HepG2 (cell line): ENCODE data around the gene EIF5A. TPM values are rescaled to one million over a fixed set of nuclear protein-coding genes. Genes with fewer than 3 reads are reported as not detected.

Experiments used
- ATAC-seq: fragments of 200-7000 bp; cut with Tn5 transposase; 3 replicates; pipeline ENCODE4 v1.9.1; 2020; ENCODE audit warnings: mild to moderate bottlenecking, moderate library complexity
- BruUV-seq: library from RNA; stranded (reverse); fragments of 400-500 nt; replicated peaks from 2 replicates; lab custom pipeline; 2021; lab: Mats Ljungman, UMichigan
- CTCF ChIA-PET: fragments of 300-600 bp; formaldehyde crosslinking; extraction: SDS; loops from one replicate; lab custom pipeline; 2021; ENCODE audit warnings: low total read pairs, inconsistent platforms, low intra/inter-chr PET ratio; lab: Yijun Ruan, JAX
- POLR2A ChIA-PET: fragments of 350-600 bp; sonication (Branson Sonifier 250); formaldehyde crosslinking; loops from one replicate; lab custom pipeline; 2020; ENCODE audit warnings: antibody characterized with exemption, inconsistent platforms; lab: Yijun Ruan, JAX
- DNase-seq: peaks from one replicate; pipeline ENCODE4 v3.0.0-alpha.2; 2015; ENCODE audit warnings: low spot score
- FAIRE-seq: peaks from 3 replicates; lab custom pipeline; 2011; peaks lifted over from hg19 to GRCh38; lab: Jason Lieb, UNC
- H2AFZ ChIP-seq: one replicate; pipeline ENCODE4 v1.6.1; 2011; ENCODE audit warnings: low read length, inconsistent platforms
- H3K27ac ChIP-seq: fragments of 300-600 bp; 3 replicates; pipeline ENCODE4 v1.8.0; 2011; ENCODE audit warnings: mixed run types, mild to moderate bottlenecking, mixed read lengths, low read length, inconsistent platforms; ENCODE audit not compliant: insufficient read depth; ENCODE audit errors: extremely low read length
- H3K27me3 ChIP-seq, 2 experiments: fragments of 200-600 bp in 1 of 2; 2 replicates in 1 of 2; 3 replicates in 1 of 2; pipeline versions ENCODE4 v1.6.0 to v1.8.0; 2011; ENCODE audit warnings: low read length in 2 of 2, mild to moderate bottlenecking in 2 of 2, moderate library complexity in 2 of 2, inconsistent platforms in 1 of 2; ENCODE audit not compliant: insufficient read depth in 2 of 2, control insufficient read depth in 1 of 2
- H3K36me3 ChIP-seq, 2 experiments: fragments of 200-600 bp in 1 of 2; replicated peaks in 1 of 2; 2 replicates in 1 of 2; 3 replicates in 1 of 2; pipeline versions ENCODE4 v1.5.1 to v1.8.0; 2011; ENCODE audit warnings: low read length in 2 of 2, inconsistent platforms in 1 of 2; ENCODE audit not compliant: insufficient read depth in 2 of 2, control insufficient read depth in 1 of 2
- H3K4me1 ChIP-seq: 2 replicates; pipeline ENCODE4 v1.5.1; 2012; ENCODE audit warnings: low read length, inconsistent platforms; ENCODE audit not compliant: insufficient read depth
- H3K4me2 ChIP-seq: 2 replicates; pipeline ENCODE4 v1.6.0; 2011; ENCODE audit warnings: low read depth, low read length, inconsistent platforms
- H3K4me3 ChIP-seq, 3 experiments: fragments of 200-600 bp in 1 of 3; sonication (generic), shearing (Covaris generic) in 1 of 3; replicated peaks in 1 of 3; 2 replicates each; pipeline ENCODE4 v1.5.1; 2011 to 2016; ENCODE audit warnings: low read length in 3 of 3, inconsistent platforms in 2 of 3, low read depth in 2 of 3, mild to moderate bottlenecking in 2 of 3, control low read depth in 1 of 3, mixed read lengths in 1 of 3; ENCODE audit not compliant: insufficient read depth in 1 of 3
- H3K79me2 ChIP-seq: one replicate; pipeline ENCODE4 v1.6.1; 2011; ENCODE audit warnings: low read length, inconsistent platforms; ENCODE audit not compliant: insufficient read depth
- H3K9ac ChIP-seq: 2 replicates; pipeline ENCODE4 v1.6.0; 2011; ENCODE audit warnings: mild to moderate bottlenecking, low read depth, low read length, inconsistent platforms; ENCODE audit not compliant: insufficient read depth
- H3K9me3 ChIP-seq: 2 replicates; pipeline ENCODE4 v1.5.1; 2012; ENCODE audit warnings: mild to moderate bottlenecking, low read length
- H4K20me1 ChIP-seq: 2 replicates; pipeline ENCODE4 v1.6.0; 2011; ENCODE audit warnings: inconsistent platforms, mild to moderate bottlenecking, low read length, moderate library complexity; ENCODE audit not compliant: insufficient read depth
- BCL6 ChIP-seq: IDR thresholded peaks from 2 replicates; pipeline ENCODE4 v1.6.1; 2016; ENCODE audit warnings: missing genetic modification reagents, missing compliant biosample characterization
- CREM ChIP-seq, 2 experiments: sonication (generic) in 1 of 2; formaldehyde crosslinking in 1 of 2; IDR thresholded peaks; 2 replicates each; pipeline versions ENCODE4 v1.4.0 to v1.6.1; 2016 to 2020; ENCODE audit warnings: antibody characterized with exemption in 1 of 2, mild to moderate bottlenecking in 1 of 2, missing genetic modification reagents in 1 of 2
- DNMT3B ChIP-seq: conservative IDR thresholded peaks from 2 replicates; pipeline ENCODE4 v1.6.1; 2016; ENCODE audit warnings: missing biosample characterization, control low read depth
- ELF4 ChIP-seq: sonication (generic); formaldehyde crosslinking; IDR thresholded peaks from 2 replicates; pipeline ENCODE4 v1.5.0; 2020; ENCODE audit warnings: missing genetic modification reagents, mild to moderate bottlenecking, moderate library complexity, borderline replicate concordance
- GABPB1 ChIP-seq: IDR thresholded peaks from 2 replicates; pipeline ENCODE4 v1.6.1; 2016; ENCODE audit warnings: mild to moderate bottlenecking, missing genetic modification reagents, moderate library complexity, missing compliant biosample characterization
- GATAD1 ChIP-seq: IDR thresholded peaks from 2 replicates; pipeline ENCODE4 v1.6.1; 2016; ENCODE audit warnings: missing genetic modification reagents, missing compliant biosample characterization
- HNF1B ChIP-seq: sonication (generic); formaldehyde crosslinking; IDR thresholded peaks from 2 replicates; pipeline ENCODE4 v1.5.1; 2020; ENCODE audit warnings: mild to moderate bottlenecking, moderate library complexity, missing genetic modification reagents
- KDM2A ChIP-seq: sonication (generic); formaldehyde crosslinking; IDR thresholded peaks from 2 replicates; pipeline ENCODE4 v1.4.0; 2020; ENCODE audit warnings: low read depth, missing genetic modification reagents, borderline replicate concordance
- KDM5A ChIP-seq: fragments of 200-600 bp; sonication (generic); IDR thresholded peaks from 2 replicates; pipeline ENCODE4 v1.7.0; 2018; ENCODE audit warnings: antibody characterized with exemption, mild to moderate bottlenecking, low read length, borderline replicate concordance
- MED13 ChIP-seq: sonication (generic); formaldehyde crosslinking; IDR thresholded peaks from 2 replicates; pipeline ENCODE4 v1.5.0; 2020; ENCODE audit warnings: missing genetic modification reagents
- MEIS2 ChIP-seq: sonication (generic); formaldehyde crosslinking; IDR thresholded peaks from 2 replicates; pipeline ENCODE4 v1.9.0; 2021; ENCODE audit warnings: mild to moderate bottlenecking, missing genetic modification reagents
- MTA1 ChIP-seq: sonication (generic); formaldehyde crosslinking; IDR thresholded peaks from 2 replicates; pipeline ENCODE4 v1.4.0; 2020; ENCODE audit warnings: missing genetic modification reagents, mild to moderate bottlenecking, borderline replicate concordance
- NFYB ChIP-seq: sonication (generic); formaldehyde crosslinking; IDR thresholded peaks from 2 replicates; pipeline ENCODE4 v1.4.0; 2020; ENCODE audit warnings: missing genetic modification reagents
- POGZ ChIP-seq: sonication (generic); formaldehyde crosslinking; IDR thresholded peaks from 2 replicates; pipeline ENCODE4 v1.4.0; 2020; ENCODE audit warnings: mild to moderate bottlenecking, missing genetic modification reagents
- SALL2 ChIP-seq: sonication (generic); formaldehyde crosslinking; IDR thresholded peaks from 2 replicates; pipeline ENCODE4 v1.8.1; 2023; ENCODE audit warnings: mild to moderate bottlenecking, missing genetic modification reagents, inconsistent platforms
- SRY ChIP-seq: sonication (generic); formaldehyde crosslinking; IDR thresholded peaks from 2 replicates; pipeline ENCODE4 v1.8.0; 2022; ENCODE audit warnings: mild to moderate bottlenecking, missing genetic modification reagents
- ZNF124 ChIP-seq: sonication (generic); formaldehyde crosslinking; IDR thresholded peaks from 2 replicates; pipeline ENCODE4 v1.4.0; 2020; ENCODE audit warnings: missing genetic modification reagents
- ZNF280B ChIP-seq: sonication (generic); formaldehyde crosslinking; IDR thresholded peaks from 2 replicates; pipeline ENCODE4 v1.5.0; 2020; ENCODE audit warnings: missing genetic modification reagents, mild to moderate bottlenecking, borderline replicate concordance
- ZNF350 ChIP-seq: sonication (generic); formaldehyde crosslinking; IDR thresholded peaks from 2 replicates; pipeline ENCODE4 v1.4.0; 2020; ENCODE audit warnings: mild to moderate bottlenecking, low read depth, missing genetic modification reagents, borderline replicate concordance
- ZNF558 ChIP-seq: sonication (generic); formaldehyde crosslinking; IDR thresholded peaks from 2 replicates; pipeline ENCODE4 v1.9.0; 2022; ENCODE audit warnings: mild to moderate bottlenecking, missing genetic modification reagents, borderline replicate concordance
- ZNF713 ChIP-seq: sonication (generic); formaldehyde crosslinking; IDR thresholded peaks from 2 replicates; pipeline ENCODE4 v1.4.0; 2020; ENCODE audit warnings: mild to moderate bottlenecking, missing genetic modification reagents
- WGBS: methylation state at CpG from one replicate; pipeline ENCODE4 v1.1.6; 2017; ENCODE audit warnings: low lambda C conversion rate; 5-methylcytosine and 5-hydroxymethylcytosine counted together
- in situ Hi-C: cut with HindIII; loops from 2 replicates; pipeline ENCODE4 v1.10.0; 2017; ENCODE audit warnings: low pct_unique_long_range_greater_than_20kb; ENCODE audit not compliant: extremely low pct_ligation_motif_present
- intact Hi-C: fragments of 100-400 bp; cut with micrococcal nuclease; formaldehyde crosslinking; loops from one replicate; pipeline ENCODE4 v1.10.0; 2022; ENCODE audit not compliant: unreplicated experiment
- polyA plus RNA-seq, 8 experiments: library from polyadenylated mRNA; depleted of rRNA in 3 of 8; stranded (reverse) in 7 of 8; unstranded in 1 of 8; fragments of >200 nt; fragmentation: Illumina TruSeq in 4 of 8; extraction: Trizol in 4 of 8; gene quantifications; 2 replicates each; pipeline versions ENCODE4 v1.2.1 to v1.2.3, GENCODE V29; 2011 to 2016; ENCODE audit warnings: low read depth in 4 of 8, missing spikeins in 1 of 8, mixed read lengths in 1 of 8; ENCODE audit not compliant: insufficient read depth in 1 of 8
- total RNA-seq, 5 experiments: library from RNA; depleted of rRNA; stranded (reverse); fragments of >200 nt; fragmentation: Illumina TruSeq; extraction: Trizol; gene quantifications; 2 replicates each; pipeline ENCODE4 v1.2.3, GENCODE V29; 2016; ENCODE audit warnings: low read depth in 1 of 5

The EIF5A gene
- total and polyA plus RNA-seq, 2 of the 13 experiments (the other 11 are each of a cell fraction or from before 2014, with no cell fraction given), result 319 to 337 TPM

GRCh38 chr17:7258731-7259554, 48.5 kb upstream of the EIF5A start:
- TSS peak; percentile 95 for BruUV-seq
- H4K20me1 ChIP-seq, result no peaks in the 10 kb centered on the region
- peaks cover 3% of the 10 kb centered on the region for H3K79me2 ChIP-seq
- DNase-seq (peak; percentile 78), FAIRE-seq (peak; percentile 93), ATAC-seq (peak; percentile 83)
- ChIA-PET POLR2A (interaction anchor here (0.6 to 3.5 kb wide), 12 partner anchors 8 to 368 kb away, joined by 3 to 35 read pairs (median 4); partner anchors contain the start of genes DVL2, GABARAP, NEURL4 and PHF23), CTCF (no interaction called here)
- H3K4me2 ChIP-seq, result peak overlapping the region; percentile 77
- in situ Hi-C loops, result no loop called here
- intact Hi-C loops, result no loop called here
- H3K4me1 ChIP-seq, result peaks cover 53% of the 10 kb centered on the region
- 8% methylated on average over 5 of the region's 7 CpGs for WGBS
- H2AFZ ChIP-seq, result no peak overlapping the region
- peak overlapping the region; percentile 70 for H3K27ac ChIP-seq
- H3K36me3 ChIP-seq, result peaks cover 8 to 13% of the 10 kb centered on the region in 2 experiments; a peak in 4 of 5 replicates
- H3K4me3 ChIP-seq, result peak overlapping the region in 2 of 3 experiments; percentile 1 to 50; a peak in 3 of 6 replicates
- no peaks in the 10 kb centered on the region for H3K9me3 ChIP-seq
- H3K27me3 ChIP-seq, result no peaks in the 10 kb centered on the region
- peak overlapping the region; percentile 43 for H3K9ac ChIP-seq
- TF ChIP-seq CREM (IDR thresholded peaks at IDR 0.05), result peak; percentile 61; the same call in 1 of the 2 replicates
- no peak for TF ChIP-seq CREM (CRISPR knock-in tag; IDR thresholded peaks at IDR 0.05)
- TF ChIP-seq ZNF124 (CRISPR knock-in tag), result peak; percentile 70; the same call in 1 of the 2 replicates
- no peak for TF ChIP-seq NFYB (CRISPR knock-in tag)
- TF ChIP-seq KDM5A, result no peak
- no peak for TF ChIP-seq SALL2 (CRISPR knock-in tag)
- no peak for TF ChIP-seq SRY (CRISPR knock-in tag)
- no peak for TF ChIP-seq MED13 (CRISPR knock-in tag)
- TF ChIP-seq POGZ (CRISPR knock-in tag), result peak; percentile 53; the same call in 1 of the 2 replicates
- TF ChIP-seq ZNF558 (CRISPR knock-in tag), result no peak
- TF ChIP-seq GABPB1, result no peak; the same call in 1 of the 2 replicates
- TF ChIP-seq HNF1B, result peak; percentile 97
- TF ChIP-seq BCL6, result peak; percentile 46; the same call in 1 of the 2 replicates
- no peak for TF ChIP-seq MEIS2 (CRISPR knock-in tag)
- no peak for TF ChIP-seq GATAD1 (CRISPR knock-in tag)
- TF ChIP-seq DNMT3B, result 0 out of 2 replicates have a peak, but pooled peaks have one; percentile 23
- peak; percentile 80 for TF ChIP-seq MTA1 (CRISPR knock-in tag)
- TF ChIP-seq ZNF713 (CRISPR knock-in tag), result no peak
- TF ChIP-seq KDM2A (CRISPR knock-in tag), result peak; percentile 52; the same call in 1 of the 2 replicates
- TF ChIP-seq ELF4 (CRISPR knock-in tag), result no peak
- TF ChIP-seq ZNF280B (CRISPR knock-in tag), result 0 out of 2 replicates have a peak, but pooled peaks have one; percentile 44
- peak; percentile 17; the same call in 1 of the 2 replicates for TF ChIP-seq ZNF350 (CRISPR knock-in tag)
